Mesendoderm (in vitro differentiated cells): ENCODE data around the gene C9orf50.
A peak's percentile ranks its signal among the peaks of the same experiment; 100 is the strongest.
"Not testable (repeated sequence)": the region's sequence is repeated elsewhere in the genome, so short reads cannot be mapped to it uniquely, and the experiment has no call there.

Experiments used
- DNase-seq: peaks from one replicate; pipeline ENCODE4 v3.0.0; 2013
- H2AK5ac ChIP-seq: 2 replicates; pipeline ENCODE4 v1.6.1; 2013; ENCODE audit warnings: low read length, inconsistent platforms
- H2BK120ac ChIP-seq: 2 replicates; pipeline ENCODE4 v1.6.1; 2013; ENCODE audit warnings: low read depth, mild to moderate bottlenecking, low read length, moderate library complexity, mixed read lengths
- H2BK15ac ChIP-seq: replicated peaks from 2 replicates; pipeline ENCODE4 v1.6.1; 2013; ENCODE audit warnings: low read depth, mild to moderate bottlenecking, moderate library complexity
- H2BK5ac ChIP-seq: 2 replicates; pipeline ENCODE4 v1.6.1; 2013; ENCODE audit warnings: low read length, inconsistent platforms
- H3K18ac ChIP-seq: 2 replicates; pipeline ENCODE4 v1.6.1; 2013; ENCODE audit warnings: mild to moderate bottlenecking, low read length, mixed read lengths
- H3K23ac ChIP-seq: one replicate; pipeline ENCODE4 v1.6.1; 2013; ENCODE audit warnings: low read length
- H3K27ac ChIP-seq: 2 replicates; pipeline ENCODE4 v1.5.1; 2013; ENCODE audit warnings: low read depth, mild to moderate bottlenecking, inconsistent platforms, low read length, moderate library complexity
- H3K27me3 ChIP-seq: 2 replicates; pipeline ENCODE4 v1.6.1; 2013; ENCODE audit warnings: low read length, control low read depth, mild to moderate bottlenecking, inconsistent platforms; ENCODE audit not compliant: insufficient read depth, poor library complexity
- H3K36me3 ChIP-seq: 2 replicates; pipeline ENCODE4 v1.6.1; 2013; ENCODE audit warnings: low read length, inconsistent platforms; ENCODE audit not compliant: control insufficient read depth, insufficient read depth
- H3K4ac ChIP-seq: one replicate; pipeline ENCODE4 v1.6.1; 2013; ENCODE audit warnings: low read depth, mild to moderate bottlenecking, low read length, moderate library complexity
- H3K4me1 ChIP-seq: 2 replicates; pipeline ENCODE4 v1.6.1; 2013; ENCODE audit warnings: low read depth, low read length, inconsistent platforms; ENCODE audit not compliant: control insufficient read depth
- H3K4me2 ChIP-seq: 2 replicates; pipeline ENCODE4 v1.6.1; 2013; ENCODE audit warnings: low read length
- H3K4me3 ChIP-seq: 2 replicates; pipeline ENCODE4 v1.5.1; 2013; ENCODE audit warnings: mild to moderate bottlenecking, low read length
- H3K56ac ChIP-seq: one replicate; pipeline ENCODE4 v1.6.1; 2013; ENCODE audit warnings: low read length
- H3K79me1 ChIP-seq: 2 replicates; pipeline ENCODE4 v1.6.1; 2013; ENCODE audit warnings: low read length, inconsistent platforms
- H3K79me2 ChIP-seq: 2 replicates; pipeline ENCODE4 v1.6.1; 2013; ENCODE audit warnings: mild to moderate bottlenecking, low read length; ENCODE audit not compliant: control insufficient read depth, insufficient read depth
- H3K9ac ChIP-seq: 2 replicates; pipeline ENCODE4 v1.6.1; 2013; ENCODE audit warnings: low read length, inconsistent platforms
- H4K5ac ChIP-seq: one replicate; pipeline ENCODE4 v1.6.1; 2013; ENCODE audit warnings: low read length
- H4K8ac ChIP-seq: one replicate; pipeline ENCODE4 v1.6.1; 2013; ENCODE audit warnings: low read depth, mild to moderate bottlenecking, control low read depth, low read length, moderate library complexity
- WGBS: extraction: QIAGEN DNeasy Blood & Tissue Kit; methylation state at CpG from one replicate; pipeline ENCODE4 v1.1.7; 2013; ENCODE audit warnings: low lambda C conversion rate, missing lambda C conversion rate; ENCODE audit not compliant: insufficient coverage; ENCODE audit errors: extremely low coverage; 5-methylcytosine and 5-hydroxymethylcytosine counted together

C9orf50 gene

GRCh38 chr9:129666575-129666974 is 45.7 kb upstream of the C9orf50 start:
- Histone ChIP-seq H3K4me3 (no peak overlapping the region), H3K27ac (no peak overlapping the region), H2BK5ac (no peak overlapping the region), H3K56ac (peak overlapping the region; percentile 6), H3K4me1 (peaks cover 2% of the 10 kb centered on the region), H3K23ac (no peak overlapping the region), H3K4ac (no peak overlapping the region), H2BK120ac (no peak overlapping the region), H2BK15ac (no peak overlapping the region), H2AK5ac (no peak overlapping the region), H3K79me2 (no peaks in the 10 kb centered on the region), H3K9ac (no peak overlapping the region), H4K8ac (no peak overlapping the region), H3K4me2 (no peak overlapping the region), H3K79me1 (no peaks in the 10 kb centered on the region), H3K18ac (peak overlapping the region; percentile 43), H3K27me3 (no peaks in the 10 kb centered on the region), H4K5ac (no peak overlapping the region), H3K36me3 (no peaks in the 10 kb centered on the region)
- WGBS, result no CpG with 5 or more reads among the region's 13 CpGs
- DNase-seq, result no peak

GRCh38 chr9:129665814-129666520 is 45.1 kb upstream of the C9orf50 start:
- Histone ChIP-seq H3K23ac (no peak overlapping the region), H2AK5ac (no peak overlapping the region), H3K4me2 (peak overlapping the region; percentile 28), H3K27me3 (no peaks in the 10 kb centered on the region), H3K27ac (no peak overlapping the region), H2BK120ac (peak overlapping the region; percentile 8), H3K4me3 (no peak overlapping the region), H3K79me1 (no peaks in the 10 kb centered on the region), H3K36me3 (no peaks in the 10 kb centered on the region), H3K4me1 (peaks cover 2% of the 10 kb centered on the region), H3K79me2 (no peaks in the 10 kb centered on the region), H3K4ac (no peak overlapping the region), H3K9ac (peak overlapping the region; percentile 42), H4K8ac (no peak overlapping the region), H2BK15ac (no peak overlapping the region), H4K5ac (no peak overlapping the region), H3K18ac (peak overlapping the region; percentile 43), H2BK5ac (no peak overlapping the region), H3K56ac (peak overlapping the region; percentile 67)
- no CpG with 5 or more reads among the region's 88 CpGs for WGBS
- no peak for DNase-seq

- no peak within 1 kb of the TSS for H3K4me3 ChIP-seq
- H3K79me2 ChIP-seq, result no peaks in the 10 kb centered on the region
- H3K27ac ChIP-seq, result no peak within 1 kb of the TSS
- no peak within 1 kb of the TSS for H2BK5ac ChIP-seq
- peak within 1 kb of the TSS; percentile 28 for H3K4me2 ChIP-seq
- H3K36me3 ChIP-seq, result no peaks in the 10 kb centered on the region
- H3K23ac ChIP-seq, result no peak within 1 kb of the TSS
- peak within 1 kb of the TSS; percentile 8 for H2BK120ac ChIP-seq
- H2BK15ac ChIP-seq, result no peak within 1 kb of the TSS
- no peak within 1 kb of the TSS for H2AK5ac ChIP-seq
- peaks cover 2% of the 10 kb centered on the region for H3K4me1 ChIP-seq
- no peaks in the 10 kb centered on the region for H3K79me1 ChIP-seq
- H3K9ac ChIP-seq, result peak within 1 kb of the TSS; percentile 42
- DNase-seq, result peak; percentile 57
- peak within 1 kb of the TSS; percentile 43 for H3K18ac ChIP-seq
- H3K4ac ChIP-seq, result no peak within 1 kb of the TSS
- WGBS, result no CpG with 5 or more reads among the region's 37 CpGs
- H3K56ac ChIP-seq, result peak within 1 kb of the TSS; percentile 67
- H4K8ac ChIP-seq, result no peak within 1 kb of the TSS
- no peaks in the 10 kb centered on the region for H3K27me3 ChIP-seq
- no peak within 1 kb of the TSS for H4K5ac ChIP-seq
Measured at GRCh38 chr9:129665389-129665775, 44.5 kb upstream of the C9orf50 start, which contains the start of gene PRRX2. PRRX2 (plus strand) TSS chr9:129665647; CDS start chr9:129665868, 221 bp downstream.

GRCh38 chr9:129664746-129665388 is 44.0 kb upstream of the C9orf50 start:
- Histone ChIP-seq H3K23ac (no peak overlapping the region), H2BK5ac (no peak overlapping the region), H3K79me2 (no peaks in the 10 kb centered on the region), H2BK120ac (no peak overlapping the region), H3K27me3 (no peaks in the 10 kb centered on the region), H2BK15ac (no peak overlapping the region), H3K18ac (no peak overlapping the region), H3K79me1 (no peaks in the 10 kb centered on the region), H3K9ac (no peak overlapping the region), H2AK5ac (no peak overlapping the region), H3K27ac (no peak overlapping the region), H3K4me2 (peak overlapping the region; percentile 28), H3K4me1 (peaks cover under 1% of the 10 kb centered on the region), H4K8ac (no peak overlapping the region), H3K4ac (no peak overlapping the region), H4K5ac (no peak overlapping the region), H3K4me3 (no peak overlapping the region), H3K36me3 (no peaks in the 10 kb centered on the region), H3K56ac (peak overlapping the region; percentile 67)
- DNase-seq, result peak; percentile 34
- no CpG with 5 or more reads among the region's 36 CpGs for WGBS

- H2BK5ac ChIP-seq, H2AK5ac ChIP-seq, DNase-seq, H3K79me2 ChIP-seq, H3K4ac ChIP-seq, H3K9ac ChIP-seq, H2BK120ac ChIP-seq, H3K4me2 ChIP-seq, H3K27ac ChIP-seq, H3K4me1 ChIP-seq, H3K18ac ChIP-seq, H4K5ac ChIP-seq, H3K27me3 ChIP-seq, H3K23ac ChIP-seq, H3K36me3 ChIP-seq, H3K56ac ChIP-seq, H2BK15ac ChIP-seq, H3K79me1 ChIP-seq, H3K4me3 ChIP-seq, H4K8ac ChIP-seq: not testable (repeated sequence)
- WGBS, result no CpG with 5 or more reads among the region's 3 CpGs
Measured at GRCh38 chr9:129662239-129662638, 41.3 kb upstream of the C9orf50 start.
